HG03045 (cell line): ENCODE data around the gene IL10RB.
"Not testable (repeated sequence)": the region's sequence is repeated elsewhere in the genome, so short reads cannot be mapped to it uniquely, and the experiment has no call there.

ENCODE experiments used
- ATAC-seq: cut with Tn5 transposase; IDR thresholded peaks from one replicate; pipeline ENCODE4 v1.9.1; 2021; ENCODE audit warnings: mild to moderate bottlenecking, moderate library complexity; ENCODE audit not compliant: unreplicated experiment

IL10RB gene

DNA sequence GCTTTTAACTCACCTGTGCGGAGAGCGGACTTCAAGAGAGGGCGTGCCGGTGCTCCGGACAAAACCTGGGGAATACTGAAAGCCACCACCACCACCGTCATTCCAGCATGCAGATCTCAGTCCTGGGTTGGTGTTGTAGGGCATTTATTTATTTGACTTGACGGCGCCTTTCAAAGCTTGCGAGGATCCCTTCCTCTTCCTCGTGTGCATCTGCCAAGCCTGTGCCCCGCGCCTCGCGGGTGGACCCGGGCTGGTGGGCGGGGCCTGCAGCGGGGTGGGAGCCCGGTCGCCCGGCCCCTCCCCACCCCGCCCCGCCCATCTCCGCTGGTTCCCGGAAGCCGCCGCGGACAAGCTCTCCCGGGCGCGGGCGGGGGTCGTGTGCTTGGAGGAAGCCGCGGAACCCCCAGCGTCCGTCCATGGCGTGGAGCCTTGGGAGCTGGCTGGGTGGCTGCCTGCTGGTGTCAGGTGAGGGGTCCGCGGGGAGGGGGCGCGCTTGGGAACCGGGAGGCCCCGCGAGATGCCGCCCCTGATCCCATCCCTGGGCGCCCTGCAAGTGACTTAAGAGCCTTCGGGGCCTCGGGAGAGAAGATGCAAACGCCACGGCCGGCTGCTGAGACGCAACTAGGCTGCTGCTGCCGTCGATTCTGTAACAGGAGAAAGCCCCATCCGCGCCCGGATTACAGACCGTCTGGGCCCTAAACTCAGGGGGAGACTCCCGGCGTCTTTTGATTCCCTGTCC is at the start of gene IL10RB:
Gene IL10RB, plus strand, starts transcription at position 318 of the 739 bp plus-strand sequence. Its CDS starts 99 bp downstream, at position 417.
- peak; percentile 54 for ATAC-seq

DNA sequence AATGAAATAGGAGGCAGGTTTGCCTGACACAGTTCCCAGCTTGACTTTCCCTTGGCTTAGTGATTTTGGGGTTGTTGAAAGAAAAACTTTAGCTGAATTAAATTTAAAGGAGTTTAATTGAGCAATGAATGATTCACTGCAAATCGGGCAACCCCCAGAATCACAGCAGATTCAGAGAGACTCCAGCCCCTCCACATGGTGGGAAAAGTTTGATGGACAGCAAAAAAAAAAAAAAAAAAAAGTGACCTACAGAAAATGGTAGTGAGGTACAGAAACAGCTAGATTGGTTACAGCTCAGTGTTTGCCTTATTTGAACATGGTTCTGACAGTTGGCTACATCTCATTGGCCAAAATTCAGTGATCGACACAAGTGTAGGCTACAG is 49.0 kb upstream of the IL10RB start:
- no peak for ATAC-seq

DNA sequence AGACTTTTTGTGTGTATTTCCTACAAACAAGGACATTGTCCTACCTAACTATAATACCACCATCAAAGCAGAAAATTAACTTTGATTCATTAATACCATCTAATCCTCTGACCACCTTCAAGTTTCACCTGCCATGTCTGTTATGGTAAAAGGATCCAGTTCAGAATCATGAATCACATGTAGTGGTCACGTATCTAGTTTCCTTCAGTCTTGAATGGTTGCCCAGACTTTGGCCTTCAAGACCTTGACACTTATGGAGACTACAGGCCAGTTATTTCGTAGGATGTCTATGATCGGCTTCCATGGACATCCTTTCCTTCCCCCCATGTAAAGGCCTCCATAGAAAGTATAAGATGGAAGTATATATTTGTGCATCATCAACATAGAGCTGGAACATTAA is 46.9 kb upstream of the IL10RB start:
- no peak for ATAC-seq

DNA sequence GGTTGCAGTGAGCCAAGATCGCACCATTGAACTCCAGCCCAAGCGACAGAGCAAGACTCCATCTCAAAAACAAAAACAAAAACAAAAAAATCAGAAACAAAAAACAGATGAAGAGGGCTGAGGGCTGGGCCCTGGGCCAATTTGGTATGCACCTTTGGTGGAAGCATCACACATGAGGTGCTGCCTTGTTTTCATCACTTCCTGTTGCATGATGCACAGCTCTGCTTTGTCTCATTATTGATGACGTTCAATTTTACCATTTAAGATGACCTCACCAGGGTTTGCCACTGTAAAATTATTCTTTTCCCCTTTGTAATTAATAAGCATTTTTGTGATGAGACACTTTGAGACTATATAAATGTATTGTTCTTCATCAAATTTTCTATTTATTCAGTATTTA is 46.2 kb upstream of the IL10RB start:
- no peak for ATAC-seq

DNA sequence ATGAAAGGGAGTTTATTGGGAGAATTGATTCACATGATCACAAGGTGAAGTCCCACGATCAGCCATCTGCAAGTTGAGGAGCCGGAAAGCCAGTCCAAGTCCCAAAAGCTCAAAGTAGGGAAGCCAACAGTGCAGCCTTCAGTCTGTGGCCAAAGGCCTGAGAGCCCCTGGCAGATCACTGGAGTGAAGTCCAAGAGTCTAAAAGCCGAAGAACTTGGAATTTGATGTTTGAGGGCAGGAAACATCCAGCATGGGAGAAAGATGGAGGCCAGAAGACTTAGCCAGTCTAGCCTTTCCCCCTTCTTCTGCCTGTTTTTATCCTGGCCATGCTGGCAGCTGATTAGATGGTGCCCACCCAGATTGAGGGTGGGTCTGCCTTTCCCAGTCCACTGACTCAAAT is 40.8 kb upstream of the IL10RB start:
- ATAC-seq, result not testable (repeated sequence)

DNA sequence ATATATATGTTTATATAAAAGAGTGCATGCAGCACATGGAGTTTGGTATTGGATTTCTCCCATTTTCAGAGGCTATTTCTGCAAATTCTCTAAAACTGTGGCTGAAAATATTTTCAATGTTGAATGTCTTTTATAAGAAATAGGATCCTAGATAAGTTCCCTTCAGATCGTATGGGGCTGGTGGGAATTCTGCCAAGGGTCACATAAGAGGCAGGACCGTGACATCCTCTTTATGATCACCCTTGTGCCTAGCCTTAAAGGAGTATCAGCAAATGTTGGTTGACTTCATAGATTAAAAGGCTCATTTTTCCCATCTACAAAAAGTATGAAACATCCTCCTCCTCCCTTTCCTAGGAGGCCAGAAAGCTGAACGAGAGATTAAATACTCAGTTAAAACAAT is 37.7 kb upstream of the IL10RB start:
- no peak for ATAC-seq

DNA sequence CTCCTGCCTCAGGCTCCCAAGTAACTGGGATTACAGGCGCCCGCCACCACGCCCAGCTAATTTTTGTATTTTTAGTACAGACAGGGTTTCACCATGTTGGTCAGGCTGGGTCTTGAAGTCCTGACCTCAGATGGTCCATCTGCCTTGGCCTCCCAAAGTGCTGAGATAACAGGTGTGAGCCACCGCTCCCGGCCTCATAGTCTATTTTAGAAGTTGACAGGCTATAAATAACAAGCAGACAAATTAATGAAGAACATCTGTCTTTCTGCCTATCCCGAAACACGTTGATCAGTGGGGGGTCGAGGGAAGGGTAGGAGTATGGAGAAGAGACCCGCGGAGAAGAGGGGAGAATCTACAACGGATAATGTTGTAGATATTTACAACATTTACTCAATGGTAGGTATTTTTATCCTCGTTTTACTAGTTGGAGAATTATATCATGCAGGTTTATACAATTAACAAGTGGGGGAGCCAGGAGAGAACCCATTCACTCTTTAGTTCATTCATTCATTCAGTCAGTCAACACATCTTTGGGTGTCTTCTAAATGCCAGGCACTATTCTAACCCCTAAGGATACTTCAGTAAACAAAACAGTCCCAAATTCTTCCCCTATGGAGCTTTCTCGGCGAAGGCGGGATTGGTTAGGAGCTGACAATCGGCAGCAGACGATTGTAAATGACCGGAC is 36.9 kb upstream of the IL10RB start:
- no peak for ATAC-seq

DNA sequence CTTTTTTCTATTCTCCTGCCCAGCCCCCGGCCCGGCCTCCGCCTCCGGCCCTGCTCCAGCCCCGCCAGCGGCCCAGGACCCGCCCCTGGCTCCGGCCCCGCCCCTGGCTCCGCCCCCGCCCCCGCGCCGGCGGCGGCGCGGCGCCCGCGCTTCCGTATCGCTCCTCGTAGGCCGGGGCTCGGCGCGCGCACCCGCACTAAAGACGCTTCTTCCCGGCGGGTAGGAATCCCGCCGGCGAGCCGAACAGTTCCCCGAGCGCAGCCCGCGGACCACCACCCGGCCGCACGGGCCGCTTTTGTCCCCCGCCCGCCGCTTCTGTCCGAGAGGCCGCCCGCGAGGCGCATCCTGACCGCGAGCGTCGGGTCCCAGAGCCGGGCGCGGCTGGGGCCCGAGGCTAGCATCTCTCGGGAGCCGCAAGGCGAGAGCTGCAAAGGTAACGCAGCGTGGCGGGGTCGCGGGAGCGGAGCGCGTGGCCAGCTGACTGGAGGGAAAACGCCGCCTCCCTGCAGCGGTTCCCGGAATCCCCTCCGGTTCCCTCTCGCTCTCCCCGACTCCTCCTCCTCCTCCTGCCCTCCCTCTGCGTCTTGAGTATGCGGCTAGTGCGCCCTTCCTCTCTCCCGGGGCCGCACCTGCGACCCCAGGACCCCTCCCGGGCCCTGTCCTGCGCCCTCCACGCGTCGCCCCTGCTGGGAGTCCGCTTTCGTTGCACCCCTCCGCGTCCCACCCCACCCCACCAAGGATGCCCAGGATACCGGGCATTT is 36.2 kb upstream of the IL10RB start, which contains the start of gene IFNAR2:
Gene IFNAR2, plus strand, starts transcription at position 155 of the 761 bp plus-strand sequence. CDS start 11,985 bp downstream, outside the sequence.
- ATAC-seq, result peak; percentile 81

DNA sequence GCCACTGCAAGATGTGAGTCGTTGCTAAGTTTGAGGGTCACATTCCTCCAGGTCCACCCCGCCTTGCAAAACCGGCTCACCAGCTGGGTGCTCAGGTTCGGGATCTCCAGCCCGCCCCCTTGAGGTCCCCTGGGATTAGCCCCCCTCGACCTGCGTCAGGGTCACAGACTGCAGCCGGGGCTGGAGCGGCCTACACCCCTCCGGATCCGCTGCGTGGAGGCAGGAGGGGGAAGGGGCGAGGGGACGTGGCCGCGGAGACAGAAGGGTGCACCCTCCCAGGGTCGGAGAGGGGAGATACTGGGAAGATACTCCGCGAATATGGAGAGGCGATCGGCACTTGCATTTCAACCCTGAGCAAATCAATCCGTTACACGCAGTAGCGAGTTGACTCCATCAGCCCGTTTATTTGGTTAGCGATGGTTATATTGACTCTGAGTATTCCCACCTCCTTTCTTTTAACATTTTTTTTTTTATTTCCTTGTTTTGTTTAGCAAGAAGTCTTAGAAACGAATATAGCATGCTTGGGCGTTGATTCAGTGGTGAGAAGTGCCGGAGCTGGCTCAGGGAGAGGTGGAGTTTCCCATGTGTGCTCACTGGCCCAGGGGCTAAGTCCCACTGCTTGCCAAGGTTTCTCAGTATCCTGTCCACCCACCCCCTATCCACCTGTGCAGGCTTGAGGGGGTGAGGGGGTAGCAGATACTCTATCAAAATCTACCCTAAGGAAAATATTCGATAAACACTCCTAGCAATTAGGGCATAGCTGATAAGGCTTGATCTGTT is 35.4 kb upstream of the IL10RB start:
- peak; percentile 33 for ATAC-seq

DNA sequence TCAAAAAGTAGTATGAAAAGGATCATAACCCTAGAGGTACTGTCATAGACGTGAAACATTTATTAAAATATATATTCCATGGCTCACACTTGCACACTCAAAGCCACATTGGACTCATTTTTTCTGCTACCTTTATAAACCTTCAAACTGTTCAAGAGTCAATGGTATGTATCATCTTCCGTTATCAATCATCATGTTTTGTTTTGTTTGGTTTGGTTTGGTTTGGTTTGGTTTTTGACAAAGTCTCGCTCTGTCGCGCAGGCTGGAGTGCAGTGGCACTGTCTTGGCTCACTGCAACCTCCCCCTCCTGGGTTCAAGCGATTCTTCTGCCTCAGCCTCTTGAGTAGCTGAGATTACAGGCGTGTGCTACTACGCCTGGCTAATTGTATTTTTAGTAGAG is 34.6 kb upstream of the IL10RB start:
- ATAC-seq, result no peak

DNA sequence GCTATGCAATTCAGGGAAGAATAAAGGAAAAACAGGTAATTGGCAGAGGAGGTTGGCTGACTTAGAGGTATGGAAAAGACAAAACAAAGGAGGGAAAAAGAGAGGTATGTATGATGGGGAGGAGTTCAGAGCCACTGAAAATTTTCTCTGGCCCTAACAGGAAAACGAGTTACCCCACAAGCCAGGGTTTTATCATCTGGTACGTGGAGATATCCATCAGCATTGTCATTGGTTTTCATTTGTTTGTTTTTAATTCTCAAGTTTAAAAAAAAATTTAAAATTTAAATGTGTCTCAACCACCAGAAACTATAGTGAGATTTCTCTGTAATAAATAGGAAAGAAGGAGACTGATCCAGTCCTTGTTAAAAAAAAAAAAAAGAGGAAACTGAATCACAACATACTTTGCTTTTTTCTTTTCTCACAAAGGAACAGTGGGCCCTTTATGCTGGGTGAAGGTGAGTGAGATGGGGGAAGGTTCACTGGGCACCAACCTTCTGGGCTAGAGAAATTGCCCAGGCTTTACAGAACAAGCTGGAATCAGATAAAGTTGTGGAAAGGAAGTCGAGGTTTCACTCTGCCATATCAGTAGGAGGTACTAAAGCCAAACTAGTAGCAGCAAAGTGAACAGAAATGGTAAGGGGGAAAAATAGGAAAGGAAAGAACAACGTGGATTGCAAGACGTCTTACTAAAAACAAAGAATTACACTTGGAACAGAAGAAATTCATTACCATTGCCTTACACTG is 33.7 kb upstream of the IL10RB start:
- no peak for ATAC-seq

DNA sequence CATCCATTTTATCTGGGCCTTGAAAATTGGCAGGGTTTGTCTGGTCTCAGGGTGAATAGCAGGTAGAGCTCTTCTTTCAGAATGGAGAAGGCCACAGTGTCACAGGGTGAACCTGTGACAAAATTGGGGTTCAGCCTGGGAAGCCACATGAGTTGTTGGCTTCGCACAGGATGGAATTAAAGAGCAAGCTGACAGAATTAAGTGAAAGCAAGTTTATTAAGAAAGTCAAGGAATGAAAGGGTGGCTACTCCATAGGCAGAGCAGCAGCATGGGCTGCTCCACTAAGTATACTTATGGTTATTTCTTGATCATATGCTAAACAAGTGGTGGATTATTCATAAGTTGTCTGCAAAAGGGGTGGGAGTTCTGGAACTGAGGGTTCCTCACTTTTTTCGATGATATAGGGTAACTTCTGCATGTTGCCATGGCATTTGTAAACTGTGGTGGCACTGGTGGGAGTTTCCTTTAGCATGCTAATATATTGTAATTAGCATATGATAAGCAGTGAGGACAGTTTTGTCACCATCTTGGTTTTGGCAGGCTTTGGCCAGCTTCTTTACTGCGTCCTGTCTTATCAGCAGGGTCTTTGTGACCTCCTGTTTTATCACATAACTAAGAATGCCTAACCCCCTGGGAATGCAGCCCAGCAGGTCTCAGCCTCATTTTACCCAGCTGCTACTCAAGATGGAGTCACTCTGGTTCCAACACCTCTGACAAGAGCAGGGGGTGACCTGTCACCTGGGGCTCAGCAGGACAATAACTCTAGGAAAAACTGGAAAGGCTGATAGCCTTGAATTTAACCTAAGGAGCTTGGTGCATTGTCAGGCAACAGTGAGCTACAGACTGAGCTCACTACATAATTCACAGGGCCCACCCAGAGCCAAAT is 31.3 kb upstream of the IL10RB start:
- ATAC-seq, result no peak

DNA sequence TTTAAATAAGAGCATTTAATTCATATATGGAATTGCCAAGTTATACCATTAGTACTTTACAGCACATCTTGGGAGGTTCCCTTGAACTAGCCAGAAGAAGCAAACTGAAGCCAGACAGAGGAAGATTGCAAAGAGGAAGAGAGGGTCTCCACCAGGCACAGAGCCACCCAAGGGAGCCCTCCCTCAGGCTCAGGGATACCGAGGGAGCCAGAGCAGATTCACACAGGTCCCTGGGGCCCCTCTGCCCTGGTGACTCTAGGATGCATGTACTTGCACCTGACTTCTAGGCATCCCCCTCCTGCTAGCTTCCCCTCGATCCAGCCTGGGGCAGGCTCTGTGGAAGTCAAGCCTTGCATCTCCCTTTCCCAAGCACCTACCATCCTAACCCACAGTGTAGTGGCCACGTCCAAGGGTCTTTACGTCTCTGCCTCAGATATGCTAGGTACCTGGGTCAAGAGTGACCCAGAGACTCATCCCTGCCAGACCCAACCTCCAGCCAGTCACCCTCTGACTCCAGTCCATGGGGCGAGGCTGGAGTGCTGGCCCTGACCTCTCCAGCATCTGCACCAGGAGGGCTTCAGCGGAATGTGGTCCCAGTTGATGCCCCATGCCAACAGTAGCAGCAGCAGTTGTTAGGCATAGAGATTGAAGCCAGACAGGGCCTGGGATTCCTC is 30.0 kb upstream of the IL10RB start:
- ATAC-seq, result no peak

DNA sequence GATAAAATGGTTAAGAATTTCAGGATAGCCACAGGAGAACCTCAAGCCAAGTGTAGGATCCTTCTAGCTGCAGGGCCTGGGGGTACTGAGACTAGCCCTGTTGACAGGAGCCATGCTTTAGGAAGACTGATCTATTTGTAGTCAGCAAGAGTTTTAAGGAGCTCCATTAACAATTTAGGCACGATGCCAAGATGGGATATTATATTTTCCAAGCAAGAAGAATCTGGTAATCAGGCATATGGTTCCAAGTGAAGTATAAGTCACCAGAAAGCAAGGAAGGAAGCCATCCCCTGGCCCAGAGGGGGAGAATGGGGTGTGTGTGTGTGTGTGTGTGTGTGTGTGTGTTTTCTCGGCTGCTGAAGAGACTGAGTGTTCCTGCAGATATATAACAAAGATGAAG is 29.4 kb upstream of the IL10RB start:
- no peak for ATAC-seq

DNA sequence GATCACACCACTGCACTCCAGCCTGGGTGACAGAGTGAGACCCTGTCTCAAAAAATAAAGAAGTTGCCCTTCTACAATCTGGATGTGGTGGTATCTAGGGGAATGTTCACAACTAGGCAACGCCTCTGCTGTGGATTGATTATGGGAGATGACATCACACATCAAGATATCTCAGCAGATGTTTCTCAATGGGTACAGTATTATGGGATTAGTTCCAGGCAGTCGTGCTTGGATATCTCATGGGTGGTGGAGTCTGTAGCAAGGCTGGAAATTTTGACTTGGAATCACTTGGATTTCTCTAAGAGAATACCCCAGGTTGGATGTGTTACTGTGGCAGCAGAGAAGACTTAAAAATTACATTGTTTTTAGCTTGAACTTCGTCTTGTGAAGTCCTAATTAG is 28.7 kb upstream of the IL10RB start:
- no peak for ATAC-seq

DNA sequence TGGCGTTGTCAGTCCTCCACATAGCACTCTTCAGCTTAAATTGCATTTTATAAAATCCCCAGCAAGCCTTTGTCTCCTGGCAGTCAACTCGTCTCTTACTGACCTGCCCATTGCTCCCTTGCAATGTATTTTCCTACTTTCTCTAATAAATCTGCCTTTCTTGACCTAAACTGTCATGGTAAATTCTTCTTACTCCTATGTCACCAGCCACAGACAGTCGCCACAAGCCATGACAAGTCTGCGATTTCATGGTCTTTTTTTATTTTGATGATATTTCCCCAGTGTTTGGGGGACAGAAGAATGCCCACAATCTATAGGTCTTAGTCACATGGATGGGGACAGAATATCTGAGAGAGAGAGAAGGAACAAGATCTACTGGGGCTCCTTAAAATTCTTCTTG is 28.0 kb upstream of the IL10RB start:
- peak; percentile 15 for ATAC-seq

DNA sequence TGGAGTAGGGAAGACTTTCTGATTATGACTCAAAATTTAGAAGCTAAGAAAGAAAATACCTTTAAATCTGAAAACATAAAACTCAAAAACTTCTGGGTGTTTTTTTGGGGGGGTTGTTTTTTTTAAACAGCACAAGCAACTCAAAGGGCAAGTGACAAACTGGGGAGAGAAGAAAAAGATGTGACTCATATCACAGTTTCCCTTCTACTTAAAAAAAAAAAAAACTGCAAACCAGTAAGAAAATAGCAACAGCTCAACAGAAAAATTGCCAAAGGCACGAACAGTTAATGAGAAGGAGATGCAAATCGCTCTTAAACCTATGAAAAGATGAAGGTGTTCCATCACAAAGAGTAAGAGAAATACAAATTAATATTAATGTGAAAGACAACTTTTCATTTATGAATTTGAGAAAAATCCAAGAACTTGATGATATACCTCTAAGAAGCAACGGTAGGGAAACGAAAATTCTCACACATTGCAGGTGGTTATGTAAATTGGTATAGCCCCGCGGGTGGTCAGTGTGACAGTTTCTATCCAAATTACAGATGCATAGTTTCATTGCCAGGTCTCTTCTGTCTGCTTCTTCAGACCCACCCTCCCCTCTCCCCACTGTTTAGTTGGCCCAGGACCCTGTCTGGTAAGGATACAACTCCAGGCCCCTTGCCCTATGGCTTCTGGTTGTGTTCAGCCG is 27.5 kb upstream of the IL10RB start:
- peak; percentile 68 for ATAC-seq

DNA sequence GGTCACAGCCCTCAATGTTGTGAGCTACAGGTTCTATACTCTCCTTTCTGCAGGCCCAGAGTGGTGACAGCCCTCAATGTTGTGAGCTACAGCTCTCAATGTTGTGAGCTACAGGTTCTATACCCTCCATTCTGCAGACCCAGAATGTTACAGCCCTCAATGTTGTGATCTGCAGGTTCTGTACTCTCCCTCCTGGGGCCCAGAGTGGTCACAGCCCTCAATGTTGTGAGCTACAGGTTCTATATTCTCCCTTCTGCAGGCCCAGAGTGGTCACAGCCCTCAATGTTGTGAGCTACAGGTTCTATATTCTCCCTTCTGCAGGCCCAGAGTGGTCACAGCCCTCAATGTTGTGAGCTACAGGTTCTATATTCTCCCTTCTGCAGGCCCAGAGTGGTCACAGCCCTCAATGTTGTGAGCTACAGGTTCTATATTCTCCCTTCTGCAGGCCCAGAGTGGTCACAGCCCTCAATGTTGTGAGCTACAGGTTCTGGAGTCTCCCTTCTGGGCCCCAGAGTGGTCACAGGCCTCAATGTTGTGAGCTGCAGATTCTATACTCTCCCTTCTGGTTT is 26.5 kb upstream of the IL10RB start:
- not testable (repeated sequence) for ATAC-seq
